Measurements from ENCODE around the gene GRAMD2A.

Gene GRAMD2A

DNA sequence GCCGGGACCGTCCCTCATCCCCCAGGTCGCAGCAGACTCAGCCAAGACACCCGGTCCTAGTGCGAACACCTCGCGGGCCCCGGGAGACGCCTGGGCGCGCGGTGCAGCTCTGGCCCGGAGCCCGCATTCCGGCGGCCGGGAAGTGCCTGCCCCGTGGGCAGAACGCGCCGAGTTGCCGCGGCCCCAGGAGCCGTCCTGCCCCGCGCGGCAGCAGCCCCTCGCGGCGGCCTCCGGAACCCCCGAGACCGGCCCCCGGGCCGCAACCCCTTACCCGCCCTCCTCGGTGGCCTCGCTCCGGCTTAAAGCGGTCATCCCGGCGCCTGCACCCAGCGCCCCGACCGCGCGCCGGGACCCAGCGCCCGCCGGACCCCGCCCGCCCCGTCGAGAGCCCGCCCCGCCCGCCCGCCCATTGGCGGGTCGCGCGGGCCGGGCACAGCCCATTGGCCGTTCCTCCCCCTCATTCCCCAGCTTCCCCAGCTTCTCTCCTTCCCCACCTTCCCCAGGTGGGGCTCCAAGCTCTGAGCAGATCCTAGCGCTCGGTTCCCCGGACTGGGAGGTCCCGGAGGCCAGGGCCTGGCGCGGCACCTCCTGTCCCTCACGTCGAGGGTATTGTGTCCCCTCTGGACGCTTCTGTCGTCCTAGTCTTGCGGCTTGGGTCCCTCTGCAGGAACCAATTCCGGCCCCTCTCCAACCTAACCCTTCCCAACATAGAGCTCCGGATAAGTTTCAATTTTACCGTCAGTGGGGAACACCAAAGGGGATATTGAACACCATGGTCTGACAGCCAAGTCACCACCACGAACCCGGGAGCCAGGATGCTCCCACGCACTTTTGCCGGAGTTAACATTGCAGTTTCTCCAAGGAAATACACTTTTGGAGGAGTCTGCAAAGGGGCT lies at the start of gene GRAMD2A:
GRAMD2A (minus strand) TSS at position 328 of the 896 bp plus-strand sequence.
- DNase-seq, result peak; percentile 47

DNA sequence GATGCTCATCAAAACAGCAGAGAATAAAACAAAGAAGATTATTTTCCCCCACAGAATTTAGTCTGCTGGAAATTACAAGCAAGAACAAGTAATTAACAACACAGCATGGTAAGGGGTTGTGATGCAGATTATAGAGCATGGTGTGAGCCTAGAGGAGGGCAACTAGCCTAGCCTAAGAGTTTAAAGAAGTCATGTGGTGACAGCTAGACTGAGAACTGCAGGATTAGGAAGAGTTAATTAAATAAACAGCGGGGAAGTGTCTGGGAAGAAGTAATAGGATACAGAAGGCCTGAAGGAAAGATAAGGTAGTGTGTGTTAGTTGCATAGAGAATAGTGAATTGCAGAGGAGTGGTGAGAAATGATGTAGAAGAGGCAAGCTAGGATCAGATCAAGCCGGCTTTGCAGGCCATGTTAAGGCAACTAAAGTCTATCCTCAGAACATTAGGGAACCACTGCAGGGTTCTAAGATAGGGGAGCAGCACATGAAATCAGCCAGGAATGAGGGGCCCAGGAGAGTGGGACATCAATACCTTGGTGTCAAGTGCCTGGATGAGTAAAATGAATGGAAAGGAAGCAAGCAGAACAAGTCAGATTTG lies 45.3 kb upstream of the GRAMD2A start:
- no peak for DNase-seq

- no peak for DNase-seq
Observed at GRCh38 chr15:72239652-72240051, 42.1 kb upstream of the GRAMD2A start.

DNA sequence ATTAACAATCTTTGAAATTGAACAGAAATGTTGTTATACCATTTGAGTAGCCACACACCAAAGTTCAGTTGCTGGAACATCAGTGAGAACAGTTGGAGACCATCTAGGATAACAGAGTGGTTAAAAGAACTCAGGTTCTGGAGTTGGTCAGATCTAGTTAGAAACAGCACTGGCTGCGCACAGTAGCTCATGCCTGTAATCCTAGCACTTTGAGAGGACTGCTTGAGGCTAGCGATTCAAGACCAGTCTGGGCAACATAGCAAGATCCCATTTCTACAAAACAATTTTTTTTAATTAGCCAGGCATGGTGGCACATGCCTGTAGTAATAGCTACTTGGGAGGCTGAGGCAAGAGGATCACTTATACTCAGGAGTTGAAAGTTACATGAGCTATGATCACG lies 41.0 kb upstream of the GRAMD2A start:
- no peak for DNase-seq

DNA sequence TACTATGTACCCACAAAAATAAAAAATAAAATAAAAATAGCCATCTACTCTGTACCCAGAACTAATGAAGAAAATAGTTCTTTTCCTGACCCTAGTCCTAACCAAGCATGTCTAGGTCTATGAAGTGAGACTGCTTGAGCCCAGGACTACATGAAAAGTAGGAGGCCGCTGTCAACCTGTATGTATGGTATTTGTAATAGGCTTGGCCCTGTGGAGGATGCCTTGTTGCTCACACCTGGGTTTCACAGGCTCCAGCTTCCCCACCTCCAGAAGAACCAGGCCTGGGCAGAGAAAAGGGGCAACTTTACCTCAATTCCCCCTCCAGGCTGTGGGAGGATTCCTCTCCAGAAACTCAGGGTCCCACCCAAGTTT lies 40.3 kb upstream of the GRAMD2A start:
- DNase-seq, result no peak

DNA sequence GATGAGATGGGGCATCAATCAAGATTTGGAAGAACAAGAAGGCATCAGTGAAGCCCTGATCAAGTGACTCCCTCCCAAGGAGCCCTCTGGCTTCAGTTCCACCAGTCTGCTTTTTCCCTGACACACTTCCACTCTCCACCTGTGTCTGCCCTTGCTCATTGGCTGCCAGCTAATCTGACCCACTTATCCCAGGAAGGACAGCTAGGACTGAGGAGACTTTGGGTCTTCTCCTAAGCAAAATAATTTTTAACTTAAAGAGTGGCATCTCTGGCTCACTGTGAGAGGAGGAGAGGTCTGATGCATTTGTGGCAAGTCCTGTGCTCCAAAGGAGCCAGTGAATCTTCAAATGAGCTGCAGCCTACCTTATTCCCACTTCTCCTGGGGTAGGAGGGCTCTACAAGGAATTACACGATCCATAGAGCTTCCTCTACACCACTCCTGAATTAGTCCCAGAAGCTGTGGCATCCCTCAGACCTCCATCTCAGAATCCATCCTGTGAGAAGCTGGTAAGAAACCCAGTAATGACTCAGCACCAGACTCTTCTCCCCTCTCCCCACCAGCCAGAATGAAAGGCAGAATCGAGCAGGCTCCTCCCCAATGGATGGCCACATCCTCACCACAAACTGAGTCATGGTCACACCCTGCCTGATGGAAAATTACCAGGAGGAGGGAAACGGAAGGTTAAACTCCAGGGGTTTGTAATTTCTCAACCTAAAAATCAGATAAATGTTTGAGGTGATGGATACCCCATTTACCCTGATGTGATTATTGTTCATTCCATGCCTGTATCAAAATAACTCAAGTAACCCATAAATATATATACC lies 39.7 kb upstream of the GRAMD2A start:
- DNase-seq, result peak; percentile 98

DNA sequence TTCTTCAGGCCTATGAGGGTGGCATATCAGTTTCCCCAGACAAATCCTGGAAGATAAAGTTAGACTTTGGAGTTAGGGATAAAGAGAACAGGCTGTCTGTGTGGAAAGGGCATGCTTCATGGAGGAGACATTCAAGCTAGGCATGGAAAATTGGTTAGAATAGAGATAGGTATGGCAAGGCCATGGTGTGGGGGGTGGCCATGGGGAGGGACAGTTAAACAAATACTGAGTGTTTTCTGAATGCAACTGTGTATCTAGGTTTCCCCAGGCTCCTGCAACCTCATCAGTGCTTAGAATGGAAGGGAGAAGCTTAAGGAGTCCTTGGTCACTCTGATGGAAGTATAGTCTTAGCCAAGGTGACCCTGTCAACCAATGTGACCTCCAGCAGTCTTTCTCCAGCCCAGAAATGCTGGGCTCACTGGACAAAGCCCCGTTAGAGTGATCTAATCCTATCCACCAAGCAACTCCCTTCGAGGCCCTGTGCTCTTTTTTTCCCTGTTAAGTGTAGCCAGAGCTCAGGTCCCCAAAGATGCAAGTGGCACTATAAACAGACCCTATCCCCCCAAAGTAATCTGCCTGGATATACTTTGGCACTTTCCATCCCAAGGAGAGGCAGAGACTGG lies 38.9 kb upstream of the GRAMD2A start:
- no peak for DNase-seq

- no peak for DNase-seq
Observed at GRCh38 chr15:72235298-72235697, 37.7 kb upstream of the GRAMD2A start.

DNA sequence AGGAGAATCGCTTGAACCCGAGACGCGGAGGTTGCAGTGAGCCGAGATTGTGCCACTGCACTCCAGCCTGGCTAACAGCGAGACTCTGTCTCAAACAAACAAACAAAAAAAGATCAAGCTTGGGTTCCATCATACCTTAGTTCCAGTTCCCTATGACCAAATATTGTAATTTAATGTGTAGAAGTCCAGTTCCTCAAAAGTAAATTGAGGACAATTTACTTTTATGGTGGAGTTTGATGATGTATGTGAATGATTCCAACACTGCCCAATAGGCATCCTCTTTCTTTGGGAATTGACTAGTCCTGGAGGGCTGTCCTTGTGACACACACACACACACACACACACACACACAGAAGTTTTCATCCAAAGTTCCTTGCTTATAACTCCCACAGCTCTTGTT lies 36.2 kb upstream of the GRAMD2A start:
- DNase-seq, result no peak

DNA sequence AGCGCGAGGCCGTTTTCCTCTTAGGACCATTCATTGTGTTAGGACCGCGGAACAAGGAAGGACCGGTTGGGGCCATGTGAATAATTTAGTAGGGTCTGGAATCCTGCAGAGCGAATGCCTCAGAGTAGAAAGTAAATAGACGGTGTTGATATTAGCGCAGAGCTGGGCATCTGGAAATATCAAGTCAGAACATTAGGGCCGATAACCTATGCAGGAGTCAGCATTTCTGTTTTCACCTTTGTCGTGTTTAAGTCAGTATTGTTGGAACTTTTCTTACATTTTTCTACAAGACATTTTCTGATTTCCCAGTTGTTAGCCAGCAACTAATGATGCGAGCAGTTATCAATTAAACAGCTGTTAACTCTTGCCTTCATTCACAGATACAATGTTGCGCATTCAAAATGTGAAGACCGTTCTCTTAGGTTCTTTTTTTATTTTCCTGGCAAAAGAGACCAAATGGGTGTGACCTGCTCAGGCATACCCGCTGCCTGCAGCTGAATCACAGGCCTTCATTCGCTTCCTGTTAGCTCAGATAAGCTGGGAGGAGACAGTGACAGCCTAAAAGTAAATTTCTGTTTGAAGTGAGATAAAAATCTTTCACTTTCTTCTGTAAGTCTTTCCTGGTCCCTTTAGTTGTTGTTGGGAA lies 34.4 kb upstream of the GRAMD2A start:
- DNase-seq, result peak; percentile 75

GRCh38 chr15:72231066-72231832 lies 33.7 kb upstream of the GRAMD2A start, which contains the start of gene PKM:
TSS of gene PKM (minus strand) at chr15:72231190. CDS start at chr15:72219097, 12,093 bp downstream.
- peak; percentile 99 for DNase-seq

- DNase-seq, result peak; percentile 94
Observed at GRCh38 chr15:72230197-72231065, 32.8 kb upstream of the GRAMD2A start.

GRCh38 chr15:72229947-72230196 lies 32.3 kb upstream of the GRAMD2A start:
- no peak for DNase-seq

DNA sequence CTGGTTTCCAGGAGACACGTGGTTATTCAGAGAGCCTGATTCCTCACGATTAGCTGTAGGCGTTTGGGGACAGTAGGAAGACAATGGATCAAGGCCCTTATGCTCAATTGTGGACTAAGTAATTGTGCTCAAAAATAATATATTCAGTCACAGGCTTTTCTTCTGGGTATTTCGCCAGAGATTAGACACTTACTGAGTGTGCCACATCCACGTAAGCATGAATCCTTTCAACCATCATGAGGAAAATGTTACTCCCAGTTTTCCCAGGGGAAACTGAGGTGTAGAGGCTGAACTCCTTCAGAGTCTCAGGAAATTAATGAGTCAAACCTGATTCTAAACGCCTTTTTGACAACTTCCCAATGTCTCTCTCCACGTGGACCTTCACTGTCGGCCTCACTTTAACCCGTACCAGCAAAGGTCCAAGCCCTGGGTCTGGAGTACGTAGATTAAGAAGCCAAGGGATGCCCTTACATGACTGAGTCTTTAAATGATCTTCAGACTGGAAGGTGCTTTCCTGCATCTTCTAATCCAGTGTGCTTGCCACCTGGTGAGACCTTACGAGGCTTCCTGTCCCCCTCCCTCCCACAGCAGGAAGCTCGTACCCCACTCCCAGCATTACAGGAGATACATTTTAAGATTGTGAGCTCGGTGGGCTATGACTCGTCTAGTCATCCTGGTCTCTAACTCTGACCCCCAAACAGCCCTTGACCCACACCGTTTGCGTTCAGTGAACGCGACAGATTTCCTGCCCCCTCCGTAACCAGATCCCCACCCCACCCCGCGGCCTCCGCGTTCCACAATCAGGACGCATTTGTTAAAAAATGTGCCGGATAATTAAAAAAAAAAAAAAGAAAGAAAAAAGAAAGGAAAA lies 31.7 kb upstream of the GRAMD2A start:
- DNase-seq, result peak; percentile 65

- peak; percentile 5 for DNase-seq
Observed at GRCh38 chr15:72227720-72228119, 30.1 kb upstream of the GRAMD2A start.

DNA sequence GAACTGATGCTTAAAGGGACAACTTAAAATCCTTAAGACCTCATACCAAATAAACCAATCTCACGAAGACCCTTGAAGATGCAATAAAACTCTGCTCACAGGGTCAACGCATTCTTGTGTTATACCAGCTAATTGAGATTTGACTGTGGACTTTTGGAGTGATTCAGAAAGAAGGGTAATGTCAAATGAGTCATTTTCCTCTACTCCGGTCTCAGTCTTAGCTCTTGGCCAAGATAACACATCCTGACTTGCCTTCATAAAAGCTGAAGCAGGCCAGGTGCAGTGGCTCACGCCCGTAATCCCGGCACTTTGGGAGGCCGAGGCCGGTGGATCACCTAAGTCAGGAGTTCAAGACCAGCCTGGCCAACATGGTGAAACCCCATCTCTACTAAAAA lies 29.6 kb upstream of the GRAMD2A start:
- peak; percentile 88 for DNase-seq

DNA sequence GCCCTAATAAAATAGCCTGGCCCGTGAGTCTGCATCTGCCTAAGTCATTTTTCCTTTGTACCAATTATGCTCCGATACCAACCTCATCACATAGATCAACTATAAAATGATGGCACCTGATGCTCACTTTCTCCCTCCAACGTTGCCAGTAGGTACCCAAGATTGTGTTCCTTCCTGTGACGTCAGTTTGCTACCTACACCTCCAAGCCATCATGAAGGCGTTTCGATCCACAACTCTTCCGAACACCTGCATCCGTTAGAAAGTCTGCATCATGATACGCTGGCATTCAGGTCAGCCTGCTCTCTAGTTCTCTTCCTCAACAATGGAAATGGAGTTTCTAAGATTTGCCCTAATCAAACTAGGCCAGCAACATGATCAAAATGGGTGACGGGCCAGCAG lies 25.7 kb upstream of the GRAMD2A start:
- no peak for DNase-seq

DNA sequence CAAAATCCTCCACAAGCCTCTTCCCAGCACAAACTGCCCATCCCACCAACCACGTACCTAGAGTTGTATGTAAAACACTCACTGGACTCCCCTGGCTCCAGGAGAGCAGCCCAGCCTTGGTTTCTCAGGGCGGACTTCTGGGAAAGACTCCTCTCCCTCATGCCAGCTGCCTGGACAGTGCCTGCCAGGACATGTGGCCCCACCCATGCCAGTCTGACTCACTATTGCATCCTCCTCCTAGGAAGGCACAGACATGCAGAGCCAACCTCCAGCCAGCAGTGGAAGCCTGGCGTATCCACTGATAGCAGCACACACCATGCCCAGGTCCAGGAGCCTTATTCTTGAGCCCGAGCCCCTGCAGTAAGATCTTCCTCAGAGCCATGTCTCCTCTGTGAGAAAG lies 24.8 kb upstream of the GRAMD2A start:
- DNase-seq, result no peak

DNA sequence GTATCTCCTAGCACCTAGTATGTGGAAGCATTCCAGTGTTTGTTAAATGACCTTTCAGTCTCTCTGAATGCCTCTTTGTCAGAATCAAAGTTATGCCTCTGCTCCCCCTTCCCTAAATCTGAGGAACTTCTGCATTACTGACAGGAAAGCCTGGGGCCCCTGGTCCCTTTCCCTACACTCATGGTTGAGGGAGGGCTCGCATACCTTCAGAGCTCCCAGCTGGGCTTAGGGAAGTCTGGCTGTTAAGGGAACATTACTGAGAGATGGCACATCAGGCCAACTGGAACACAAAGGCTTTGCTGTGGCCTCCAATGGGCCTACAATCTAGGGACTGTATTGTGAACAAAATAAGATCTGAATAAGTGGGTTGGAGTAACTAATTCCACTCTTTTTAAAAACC lies 23.1 kb upstream of the GRAMD2A start:
- no peak for DNase-seq

GRCh38 chr15:72217216-72217615 lies 19.6 kb upstream of the GRAMD2A start:
- DNase-seq, result no peak
